BJ (cell line): ENCODE results near the gene POLQ. TPM values are rescaled to one million over a fixed set of nuclear protein-coding genes. Genes with fewer than 3 reads are reported as not detected.

Source experiments
- CTCF ChIA-PET: fragments of 350-600 bp; formaldehyde crosslinking; extraction: SDS; loops from one replicate; lab custom pipeline; 2021; ENCODE audit warnings: antibody characterized with exemption, inconsistent platforms; lab: Yijun Ruan, JAX
- POLR2A ChIA-PET: fragments of 300-600 bp; sonication (Branson Sonifier 250); formaldehyde crosslinking; extraction: SDS; loops from one replicate; lab custom pipeline; 2021; ENCODE audit warnings: antibody characterized with exemption; lab: Charles Lee
- DNase-seq: peaks from one replicate; pipeline ENCODE4 v3.0.0-alpha.2; 2011; ENCODE audit warnings: low read depth
- H3K27me3 ChIP-seq: 2 replicates; pipeline ENCODE4 v1.6.0; 2011; ENCODE audit warnings: low read length; ENCODE audit not compliant: control insufficient read depth, insufficient read depth
- H3K36me3 ChIP-seq: 2 replicates; pipeline ENCODE4 v1.5.1; 2011; ENCODE audit warnings: low read length; ENCODE audit not compliant: control insufficient read depth, insufficient read depth
- H3K4me3 ChIP-seq: 2 replicates; pipeline ENCODE4 v1.5.1; 2011; ENCODE audit warnings: low read depth, mild to moderate bottlenecking, control low read depth, low read length
- CTCF ChIP-seq: IDR thresholded peaks from 2 replicates; pipeline ENCODE4 v1.5.1; 2011; ENCODE audit warnings: low read depth, mild to moderate bottlenecking, control low read depth, inconsistent platforms, low read length, moderate library complexity; ENCODE audit not compliant: insufficient read depth
- polyA plus RNA-seq: library from polyadenylated mRNA; depleted of rRNA; stranded (reverse); fragments of >200 nt; gene quantifications from 2 replicates; pipeline ENCODE4 v1.2.3, GENCODE V29; 2011

POLQ gene
- polyA plus RNA-seq, 1 experiment = 1.0 TPM

- no peak for TF ChIP-seq CTCF
- H3K36me3 ChIP-seq = no peaks in the 10 kb centered on the region; the same call in 1 of the 2 replicates
- ChIA-PET CTCF (no interaction called here), POLR2A (no interaction called here)
- H3K4me3 ChIP-seq = no peak overlapping the region
- DNase-seq = no peak
- H3K27me3 ChIP-seq = no peaks in the 10 kb centered on the region
These were observed 109.7 kb downstream of the POLQ start for GRCh38 chr3:121436074-121436473.

- peak overlapping the region; percentile 21 for H3K4me3 ChIP-seq
- no peak for TF ChIP-seq CTCF
- DNase-seq = peak; percentile 3
- POLR2A ChIA-PET = no interaction called here
- no peaks in the 10 kb centered on the region; the same call in 1 of the 2 replicates for H3K36me3 ChIP-seq
- CTCF ChIA-PET = interaction anchor here (1.1 kb wide), 1 partner anchor 14 kb away, joined by 3 read pairs; no protein-coding TSS in a partner anchor
- no peaks in the 10 kb centered on the region for H3K27me3 ChIP-seq
These were observed 113.9 kb downstream of the POLQ start for GRCh38 chr3:121431726-121432517.

GRCh38 chr3:121430664-121431215 is 115.0 kb downstream of the POLQ start:
- ChIA-PET POLR2A (no interaction called here), CTCF (interaction anchor here (1.0 kb wide), 1 partner anchor 9 kb away, joined by 3 read pairs; no protein-coding TSS in a partner anchor)
- H3K36me3 ChIP-seq = no peaks in the 10 kb centered on the region; the same call in 1 of the 2 replicates

GRCh38 chr3:121424549-121424948 is 121.2 kb downstream of the POLQ start:
- Histone ChIP-seq H3K27me3 (no peaks in the 10 kb centered on the region), H3K4me3 (no peak overlapping the region), H3K36me3 (no peaks in the 10 kb centered on the region)
- POLR2A ChIA-PET = no interaction called here
- TF ChIP-seq CTCF = no peak
- CTCF ChIA-PET = no interaction called here
- no peak for DNase-seq

More at GRCh38 chr3:121430664-121431215, 115.0 kb downstream of the POLQ start:
- H3K27me3 ChIP-seq = no peaks in the 10 kb centered on the region
- no peak for DNase-seq
- no peak overlapping the region for H3K4me3 ChIP-seq
- TF ChIP-seq CTCF = no peak

GRCh38 chr3:121418182-121418581 is 127.6 kb downstream of the POLQ start:
- no peaks in the 10 kb centered on the region for H3K27me3 ChIP-seq
- DNase-seq = no peak
- POLR2A ChIA-PET = no interaction called here
- CTCF ChIA-PET = interaction anchor here (0.6 to 1.5 kb wide), 2 partner anchors 14 to 49 kb away, joined by 3 read pairs; no protein-coding TSS in a partner anchor
- H3K36me3 ChIP-seq = no peaks in the 10 kb centered on the region
- H3K4me3 ChIP-seq = no peak overlapping the region
- no peak for TF ChIP-seq CTCF
